ENCODE data around the gene PLEKHG1.

PLEKHG1 gene

DNA sequence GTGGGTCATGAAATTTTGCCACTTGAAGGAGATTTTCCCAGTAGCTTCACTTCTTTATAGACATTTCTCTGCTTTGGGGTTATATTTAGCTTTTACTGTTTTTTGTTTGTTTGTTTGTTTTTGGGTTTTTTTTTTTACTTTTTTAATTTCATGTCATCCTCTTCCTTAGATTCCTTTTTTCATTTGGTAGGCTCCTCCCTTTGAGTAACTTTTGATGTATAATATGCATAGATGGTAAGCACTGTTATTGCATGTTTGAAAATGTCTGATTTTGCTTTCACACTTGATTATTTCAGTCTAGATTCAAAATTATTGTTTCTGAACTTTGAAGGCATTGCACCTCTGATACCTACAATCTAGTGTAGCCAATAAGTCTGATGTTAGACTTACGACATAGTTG, 37.6 kb downstream of the PLEKHG1 start:
- H3K27ac ChIP-seq, result no peak overlapping the region; the same call in 1 of the 2 replicates
- TF ChIP-seq, protein P1, sequence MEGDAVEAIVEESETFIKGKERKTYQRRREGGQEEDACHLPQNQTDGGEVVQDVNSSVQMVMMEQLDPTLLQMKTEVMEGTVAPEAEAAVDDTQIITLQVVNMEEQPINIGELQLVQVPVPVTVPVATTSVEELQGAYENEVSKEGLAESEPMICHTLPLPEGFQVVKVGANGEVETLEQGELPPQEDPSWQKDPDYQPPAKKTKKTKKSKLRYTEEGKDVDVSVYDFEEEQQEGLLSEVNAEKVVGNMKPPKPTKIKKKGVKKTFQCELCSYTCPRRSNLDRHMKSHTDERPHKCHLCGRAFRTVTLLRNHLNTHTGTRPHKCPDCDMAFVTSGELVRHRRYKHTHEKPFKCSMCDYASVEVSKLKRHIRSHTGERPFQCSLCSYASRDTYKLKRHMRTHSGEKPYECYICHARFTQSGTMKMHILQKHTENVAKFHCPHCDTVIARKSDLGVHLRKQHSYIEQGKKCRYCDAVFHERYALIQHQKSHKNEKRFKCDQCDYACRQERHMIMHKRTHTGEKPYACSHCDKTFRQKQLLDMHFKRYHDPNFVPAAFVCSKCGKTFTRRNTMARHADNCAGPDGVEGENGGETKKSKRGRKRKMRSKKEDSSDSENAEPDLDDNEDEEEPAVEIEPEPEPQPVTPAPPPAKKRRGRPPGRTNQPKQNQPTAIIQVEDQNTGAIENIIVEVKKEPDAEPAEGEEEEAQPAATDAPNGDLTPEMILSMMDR (conservative IDR thresholded peaks at IDR 0.05), result no peak

DNA sequence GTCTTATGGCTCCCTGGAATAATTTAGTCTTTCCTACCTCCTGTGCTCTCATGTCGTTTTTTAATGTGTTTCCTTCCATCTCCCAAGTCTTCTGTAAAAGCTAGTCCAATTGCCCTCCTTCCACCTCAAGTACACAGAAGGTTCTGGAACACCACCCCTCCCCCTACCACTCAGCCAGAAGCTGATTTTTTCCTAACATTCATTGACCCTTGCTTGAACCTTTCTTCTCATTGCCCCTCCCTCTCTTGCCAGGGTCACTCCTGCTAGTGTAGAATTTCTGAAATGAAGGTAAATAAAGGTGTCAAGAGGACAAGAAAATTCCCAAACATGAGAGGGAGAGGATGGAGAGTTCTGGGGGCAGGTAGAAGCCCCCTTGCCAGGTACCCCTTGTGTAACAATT, 38.6 kb downstream of the PLEKHG1 start:
- TF ChIP-seq, protein P1 (conservative IDR thresholded peaks at IDR 0.05), result no peak
- H3K27ac ChIP-seq, result no peak overlapping the region

DNA sequence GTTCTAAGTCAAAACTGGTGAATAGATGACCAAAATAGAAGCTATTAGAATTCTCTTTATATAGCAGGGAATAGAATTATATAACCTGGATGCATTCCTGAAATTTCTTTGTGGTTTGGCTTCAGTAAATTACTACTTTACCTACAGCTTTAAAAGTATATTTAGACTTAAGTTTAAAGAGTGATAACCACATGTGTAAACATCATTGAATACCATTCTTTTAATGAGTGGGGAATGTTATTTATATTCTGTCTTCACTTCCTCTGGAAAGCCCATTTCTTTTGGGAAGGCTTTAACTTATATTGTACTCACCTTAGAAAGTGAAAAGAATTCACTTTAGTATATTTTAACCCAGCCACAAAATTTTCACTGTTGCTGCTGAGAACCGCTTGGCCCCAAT, 39.1 kb downstream of the PLEKHG1 start:
- H3K27ac ChIP-seq, result no peak overlapping the region
- TF ChIP-seq, protein P1 (conservative IDR thresholded peaks at IDR 0.05), result no peak

DNA sequence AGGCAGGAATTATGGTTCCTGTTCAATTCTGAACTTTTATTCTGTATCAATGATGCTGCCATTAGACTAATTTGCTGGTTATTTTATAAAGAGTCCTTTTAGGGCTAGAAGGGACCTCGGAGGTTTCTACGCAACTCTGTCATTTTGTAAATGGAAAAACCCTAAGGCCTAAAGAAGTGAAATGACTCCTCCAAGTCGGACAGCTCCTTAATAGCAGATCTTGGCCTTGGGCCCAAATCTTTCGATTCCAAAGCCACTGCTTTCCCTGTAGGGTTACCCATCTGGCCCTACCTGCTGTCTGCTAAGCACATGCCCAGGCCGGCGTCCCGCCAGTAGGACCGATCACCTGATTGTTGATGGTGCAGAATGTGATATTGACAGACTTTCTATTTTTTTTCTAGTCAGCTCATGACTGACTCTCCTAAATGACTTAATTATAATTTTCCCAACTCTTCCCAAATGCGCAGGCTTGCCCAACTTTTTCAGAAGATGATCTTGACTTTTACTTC, 40.2 kb downstream of the PLEKHG1 start:
- TF ChIP-seq, protein P1 (conservative IDR thresholded peaks at IDR 0.05), result no peak
- no peak overlapping the region for H3K27ac ChIP-seq

DNA sequence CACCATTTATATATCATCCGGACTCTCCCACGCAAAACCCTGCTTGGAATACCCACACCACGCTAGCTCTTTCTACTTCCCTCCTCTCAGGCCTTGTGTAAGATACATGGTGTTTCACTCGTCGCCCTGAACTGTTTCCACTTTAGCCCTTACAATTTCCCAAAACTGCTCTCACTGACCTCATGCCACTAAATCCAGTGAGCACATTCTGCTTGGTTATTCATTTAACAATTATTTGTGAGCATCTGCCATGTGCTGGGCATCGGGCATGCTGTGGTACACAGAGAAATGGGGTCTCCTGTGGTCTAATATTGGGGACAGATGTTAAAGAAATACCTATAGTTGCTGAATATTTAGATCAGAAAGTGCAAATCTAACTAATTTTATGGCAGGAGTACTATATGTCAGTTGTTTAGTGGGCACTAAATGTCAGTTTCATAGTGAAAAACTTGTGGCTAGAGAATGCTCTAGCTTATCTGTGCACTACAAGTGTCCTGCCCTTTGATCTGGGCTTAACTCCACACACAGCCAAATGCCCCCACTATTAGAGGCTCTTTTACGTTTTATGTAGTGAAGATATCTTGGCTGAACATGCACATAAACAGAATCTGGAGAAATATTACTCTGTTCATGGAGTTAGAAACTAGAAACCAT, 41.0 kb downstream of the PLEKHG1 start:
- H3K27ac ChIP-seq, result no peak overlapping the region
- TF ChIP-seq, protein P1 (conservative IDR thresholded peaks at IDR 0.05), result no peak

DNA sequence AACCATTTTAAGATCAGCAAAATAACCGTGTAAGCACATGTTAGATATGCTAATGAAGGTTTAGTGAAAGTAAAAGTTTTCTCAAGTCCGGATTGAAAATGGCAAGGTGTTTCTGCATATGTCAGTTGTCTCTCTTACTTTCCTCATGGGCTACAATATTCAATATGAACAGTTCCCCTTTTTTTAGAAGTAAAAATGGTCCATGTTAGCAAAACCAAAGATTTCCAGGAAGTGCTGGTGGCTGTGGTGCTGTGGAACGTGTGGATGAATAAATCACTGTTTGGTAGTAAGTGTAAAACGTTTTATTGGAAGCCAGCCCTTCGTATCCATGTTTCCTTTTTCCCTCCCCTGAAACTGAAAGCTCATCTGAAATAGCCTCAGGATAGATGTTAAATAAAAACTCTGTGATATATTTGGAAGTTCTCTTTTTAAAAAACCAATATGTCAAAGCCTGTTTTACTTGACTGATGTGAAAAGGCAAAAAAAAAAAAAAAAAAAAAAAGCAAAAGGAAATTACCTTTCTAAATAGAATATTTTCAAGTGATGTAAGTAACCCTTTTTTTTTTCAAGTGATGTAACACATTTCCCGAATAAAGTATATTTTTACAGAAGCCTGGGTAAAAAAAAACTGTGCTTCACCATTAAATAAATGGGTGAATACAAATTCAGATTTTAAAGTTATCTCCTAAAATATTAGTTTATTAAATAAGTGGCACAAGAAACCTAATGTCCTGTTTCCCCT, 41.9 kb downstream of the PLEKHG1 start:
- TF ChIP-seq, protein P1 (conservative IDR thresholded peaks at IDR 0.05), result no peak
- H3K27ac ChIP-seq, result no peak overlapping the region

DNA sequence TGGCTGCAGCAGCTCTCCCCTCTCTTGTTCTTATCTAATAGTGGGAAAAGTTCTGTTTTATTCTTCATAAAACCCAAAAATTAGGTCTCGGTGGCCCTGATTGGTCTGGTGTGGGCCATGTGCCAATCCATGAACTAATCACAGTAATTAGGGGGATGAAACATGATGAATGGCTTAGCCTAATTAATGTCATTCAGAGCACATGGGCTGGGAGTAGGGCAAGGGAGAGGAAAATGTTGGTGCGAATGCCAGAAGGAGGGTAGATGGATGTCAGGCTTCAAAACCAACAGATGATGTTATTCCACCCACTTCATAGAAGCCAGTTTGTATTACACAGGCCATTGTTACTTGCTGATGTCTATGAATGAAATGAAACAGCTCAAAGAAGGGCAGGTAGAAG, 46.5 kb downstream of the PLEKHG1 start:
- no peak overlapping the region for H3K27ac ChIP-seq
- TF ChIP-seq, protein P1 (conservative IDR thresholded peaks at IDR 0.05), result no peak
